HG03521 (cell line): Measurements from ENCODE around the gene CNDP2.

Source experiments
- ATAC-seq: cut with Tn5 transposase; IDR thresholded peaks from one replicate; pipeline ENCODE4 v1.9.1; 2021; ENCODE audit warnings: mild to moderate bottlenecking, moderate library complexity; ENCODE audit not compliant: unreplicated experiment

Gene CNDP2

DNA sequence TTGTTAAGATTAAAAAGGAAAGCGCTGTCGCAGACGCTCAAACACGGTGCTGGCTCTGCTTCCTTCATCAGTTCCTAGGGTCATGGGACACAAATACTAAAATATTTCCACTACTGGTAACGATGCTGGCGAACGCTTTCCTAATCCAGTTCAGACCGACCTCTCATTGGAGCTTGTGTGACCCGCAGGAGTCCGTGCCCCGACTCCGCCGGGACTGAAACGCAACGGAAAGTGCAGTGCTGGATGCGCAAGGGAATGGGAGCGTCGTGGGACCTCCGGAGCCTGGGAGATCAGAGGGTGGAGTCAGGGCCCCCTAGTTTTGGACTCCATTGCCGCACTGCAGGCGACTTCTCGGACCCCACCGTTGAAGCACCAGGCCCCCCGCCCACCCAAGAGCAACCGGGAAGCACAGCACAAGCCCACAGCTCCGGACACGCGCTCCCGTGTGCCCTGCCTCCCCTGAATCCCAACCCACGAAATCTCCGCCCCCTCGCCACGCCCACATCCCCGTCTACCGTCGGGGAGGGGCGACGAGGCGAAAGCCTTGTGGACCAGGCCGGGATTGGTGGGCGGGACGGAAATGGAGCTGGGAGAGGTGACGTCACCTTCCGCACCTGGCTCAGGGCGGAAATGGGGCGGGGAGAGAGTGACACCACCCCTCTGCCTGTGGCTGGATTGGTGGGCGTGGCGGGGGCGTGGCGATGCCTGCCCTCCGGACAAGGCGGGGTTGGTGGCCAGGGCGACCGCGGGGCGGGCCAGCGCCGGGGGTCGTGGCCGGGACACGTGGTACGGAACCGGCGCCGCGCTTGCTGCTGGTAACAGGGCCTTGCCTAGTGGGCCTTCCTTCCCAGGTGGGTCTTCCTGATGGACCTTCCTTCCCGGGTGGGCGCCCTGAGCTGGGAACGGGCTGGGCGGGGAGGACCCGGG is at the start of gene CNDP2:
CNDP2 (plus strand) TSS at position 783 of the 927 bp plus-strand sequence. CDS start 3,611 bp downstream, outside the sequence.
- ATAC-seq: peak; percentile 75

DNA sequence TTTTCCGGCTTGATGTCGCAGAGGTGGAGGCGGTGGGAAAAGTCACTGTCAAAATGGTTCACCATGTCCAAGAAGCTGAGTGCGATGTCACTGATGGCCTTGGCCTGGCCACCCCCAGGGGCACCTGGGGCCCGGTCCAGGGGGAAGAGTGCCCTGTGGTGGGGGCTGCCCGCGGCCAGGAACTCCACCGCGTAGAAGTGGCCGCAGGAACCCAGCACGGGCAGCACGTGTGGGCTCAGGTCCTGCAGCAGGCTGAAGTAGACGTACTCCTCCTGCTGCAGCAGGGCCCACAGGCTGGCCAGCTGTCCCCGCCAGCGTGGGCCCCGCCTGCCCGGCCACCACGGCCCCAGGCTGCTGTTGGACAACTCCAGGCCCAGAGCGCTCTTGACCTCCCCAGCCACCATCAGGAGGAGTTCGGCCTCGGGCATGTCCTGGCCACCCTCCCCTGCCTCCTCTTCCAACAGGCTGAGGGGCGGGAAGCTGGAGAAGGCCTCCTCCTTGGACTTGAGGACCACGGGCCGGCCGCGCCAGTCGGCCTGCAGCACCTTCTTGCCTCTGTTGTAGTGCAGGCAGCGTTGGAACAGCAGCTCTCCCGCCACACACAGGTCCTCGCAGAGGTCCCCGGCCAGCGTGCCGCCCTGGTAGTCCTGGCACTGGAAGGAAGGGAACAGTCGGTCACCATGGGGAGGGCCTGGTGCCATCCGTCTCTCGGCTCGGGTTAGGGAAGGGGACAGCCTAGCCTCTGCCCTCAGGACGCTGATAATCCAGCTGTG is 49.3 kb upstream of the CNDP2 start:
- ATAC-seq: no peak

DNA sequence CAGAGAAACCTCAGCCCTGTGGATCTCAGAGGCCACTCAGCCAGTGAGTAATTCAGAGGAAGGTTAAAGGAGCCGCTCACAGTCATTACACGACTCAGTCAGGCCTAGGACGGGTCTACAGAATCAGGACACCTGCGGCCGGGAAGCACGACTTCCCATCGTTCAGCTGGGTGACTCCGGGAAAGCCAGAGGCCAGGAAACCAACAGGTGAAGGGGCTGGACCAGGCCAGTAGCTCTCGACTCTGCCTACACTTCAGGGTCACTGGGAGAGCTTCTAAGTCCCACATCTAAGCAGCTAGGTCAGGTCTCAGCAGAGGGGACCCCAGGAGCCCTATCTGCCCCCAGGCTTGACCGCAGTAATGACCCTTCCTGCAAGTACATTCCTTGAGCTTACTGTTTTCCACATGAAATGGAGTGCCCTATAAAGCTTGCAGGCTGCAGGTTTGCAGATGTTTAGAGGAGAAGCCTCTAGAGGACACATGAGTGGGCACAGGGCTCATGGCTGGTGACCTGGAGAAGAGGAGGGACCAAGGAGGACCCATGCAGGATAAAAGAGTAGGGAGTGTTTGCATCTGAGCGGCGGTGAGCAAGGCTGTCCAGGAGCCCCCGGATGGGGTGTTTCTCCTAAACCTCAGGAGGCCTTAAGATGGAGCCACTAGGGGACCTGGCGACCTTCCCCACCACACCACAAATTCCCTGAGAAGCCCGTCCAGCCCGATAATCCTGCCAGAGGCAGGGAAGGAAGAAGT is 48.6 kb upstream of the CNDP2 start:
- no peak for ATAC-seq

DNA sequence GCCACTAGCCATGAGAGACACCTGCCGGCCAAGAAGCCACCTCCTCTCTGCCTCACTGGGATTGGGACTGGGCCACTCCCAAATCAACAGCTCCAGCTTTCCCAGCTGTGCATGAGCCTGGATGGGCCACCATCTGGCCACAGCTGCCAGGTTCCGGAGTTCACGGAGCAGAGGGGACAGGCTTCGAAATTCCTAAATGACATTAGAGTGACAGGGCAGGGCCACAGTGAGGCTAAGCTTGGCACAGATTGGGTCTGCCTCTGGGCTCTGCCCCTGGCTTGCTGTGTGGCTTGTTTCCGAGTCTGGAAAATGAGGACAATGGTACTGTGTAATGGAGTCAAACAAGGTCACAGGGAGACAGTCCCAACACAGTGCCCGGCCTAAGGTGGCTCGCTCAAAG is 45.5 kb upstream of the CNDP2 start:
- ATAC-seq: no peak

DNA sequence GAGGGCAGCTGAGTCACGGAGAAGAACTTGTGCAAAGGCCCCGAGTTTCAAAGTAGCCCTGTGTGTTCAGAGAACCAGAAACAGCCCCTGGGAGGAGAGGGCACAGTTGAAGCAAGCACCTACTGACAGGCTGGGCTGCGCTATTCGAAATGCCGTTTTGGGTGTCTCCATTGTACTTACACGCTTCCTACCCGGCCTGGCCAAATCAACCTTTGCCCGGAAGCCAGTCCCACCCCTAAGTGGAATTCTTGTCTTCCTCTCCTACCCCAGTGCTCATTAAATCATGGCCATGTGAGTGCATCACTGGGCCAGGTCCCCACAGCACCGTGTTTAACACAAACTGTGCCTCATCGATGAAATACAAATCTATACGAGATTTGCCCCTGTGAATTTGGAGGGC is 45.0 kb upstream of the CNDP2 start:
- no peak for ATAC-seq

DNA sequence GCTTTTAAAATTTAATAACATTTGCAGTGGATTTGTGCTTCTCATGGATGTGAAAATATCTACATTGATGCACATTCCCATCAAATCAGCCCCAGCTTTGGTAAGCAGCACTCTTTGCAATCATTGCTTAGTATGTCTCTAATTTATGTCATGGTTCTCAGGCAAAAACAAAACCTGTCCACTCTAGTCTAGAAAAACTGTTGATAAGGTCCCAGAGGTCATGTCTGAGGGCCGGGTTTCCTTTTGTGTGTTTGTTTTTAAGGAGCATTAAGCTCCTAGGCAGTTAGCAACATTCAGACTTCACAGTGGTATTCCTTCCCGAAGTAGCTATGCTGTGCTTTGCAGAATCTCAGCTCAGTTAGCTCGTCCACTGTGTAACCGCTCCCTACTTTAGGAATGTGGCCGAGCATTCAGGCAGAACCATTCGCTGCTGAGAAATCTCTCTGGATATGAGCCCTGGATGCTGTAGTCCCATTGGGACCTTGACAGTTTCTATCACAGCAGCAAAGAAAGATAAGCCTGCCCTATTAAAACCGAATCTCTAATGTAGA is 43.1 kb upstream of the CNDP2 start:
- no peak for ATAC-seq

DNA sequence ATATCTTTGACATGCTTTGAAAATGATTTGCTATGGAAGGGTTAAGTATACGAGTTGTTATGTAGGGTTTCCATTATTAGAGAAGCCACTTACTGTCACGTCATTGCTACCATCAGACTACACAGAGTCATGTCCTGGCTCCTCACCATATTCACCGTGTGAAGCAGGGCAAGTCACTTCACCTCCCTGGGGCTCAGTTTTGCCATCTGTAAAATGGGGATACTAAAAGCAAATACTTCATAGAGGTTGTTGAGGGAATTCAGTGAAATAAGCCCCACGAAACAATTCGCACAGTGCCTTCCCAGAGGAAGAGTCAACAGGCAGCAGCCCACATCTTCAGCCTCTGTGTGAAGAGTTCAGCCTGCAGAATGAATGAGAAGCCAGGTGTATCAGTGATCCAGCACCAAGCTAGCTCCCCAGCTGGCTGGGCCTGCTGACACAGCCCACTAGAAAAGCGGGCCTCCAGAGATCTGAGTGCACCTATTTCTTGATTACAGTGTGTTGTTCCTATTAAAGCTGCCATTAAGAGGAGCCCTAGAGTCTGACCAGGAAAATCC is 42.4 kb upstream of the CNDP2 start:
- ATAC-seq: no peak

DNA sequence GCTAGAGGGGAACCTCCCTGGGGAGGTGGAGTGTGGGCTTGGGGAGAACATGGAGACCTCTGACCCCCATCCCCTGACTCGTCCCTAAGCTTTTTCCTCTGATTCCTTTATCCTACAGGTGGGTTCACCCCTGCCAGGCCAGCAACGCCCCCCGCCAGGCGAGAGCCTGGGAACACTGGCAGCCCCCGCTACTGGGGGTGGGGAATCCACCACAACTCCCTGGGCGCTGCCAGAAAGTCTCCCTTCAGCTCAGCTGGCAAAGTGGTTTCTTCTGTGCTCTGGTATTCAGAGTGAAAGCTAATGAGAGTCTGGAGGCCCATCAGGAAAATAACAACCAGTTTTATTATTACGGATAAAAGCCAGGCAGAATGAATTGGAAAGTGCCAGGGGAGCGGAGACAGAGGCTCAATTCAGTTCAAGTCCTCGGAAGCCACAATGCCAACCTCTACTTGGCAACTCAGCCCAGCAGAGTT is 41.8 kb upstream of the CNDP2 start:
- no peak for ATAC-seq

DNA sequence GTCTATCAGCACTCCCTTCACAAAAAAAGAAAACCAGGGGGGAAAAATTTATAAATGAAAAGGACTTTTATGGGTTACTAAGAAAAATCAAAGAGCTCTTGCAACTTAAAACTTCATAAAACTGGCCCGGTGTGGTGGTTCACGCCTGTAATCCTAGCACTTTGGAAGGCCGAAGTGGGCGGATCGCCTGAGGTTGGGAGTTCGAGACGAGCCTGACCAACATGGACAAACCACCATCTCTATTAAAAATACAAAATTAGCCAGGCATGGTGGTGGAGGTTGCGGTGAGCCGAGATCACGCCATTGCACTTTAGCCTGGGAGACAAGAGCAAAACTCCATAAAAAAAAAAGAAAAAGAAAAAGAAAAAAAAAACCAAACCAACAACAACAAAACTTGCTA is 40.8 kb upstream of the CNDP2 start:
- no peak for ATAC-seq

DNA sequence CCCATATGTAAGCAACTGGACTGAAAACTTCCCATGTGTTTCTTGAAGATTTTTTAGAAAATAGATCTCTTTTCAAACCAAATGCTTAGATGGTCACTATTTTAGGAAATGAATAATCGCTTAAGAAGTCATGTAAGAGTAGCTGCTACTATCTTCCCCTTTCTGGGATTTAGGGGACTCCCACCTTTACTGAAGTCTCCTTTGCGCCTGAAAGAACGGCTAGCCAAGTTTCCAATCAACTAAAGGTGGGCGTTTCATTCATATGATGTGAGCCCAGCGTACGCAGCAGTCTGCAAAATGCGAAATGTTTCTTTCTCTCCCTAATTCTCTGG is 40.2 kb upstream of the CNDP2 start:
- no peak for ATAC-seq

DNA sequence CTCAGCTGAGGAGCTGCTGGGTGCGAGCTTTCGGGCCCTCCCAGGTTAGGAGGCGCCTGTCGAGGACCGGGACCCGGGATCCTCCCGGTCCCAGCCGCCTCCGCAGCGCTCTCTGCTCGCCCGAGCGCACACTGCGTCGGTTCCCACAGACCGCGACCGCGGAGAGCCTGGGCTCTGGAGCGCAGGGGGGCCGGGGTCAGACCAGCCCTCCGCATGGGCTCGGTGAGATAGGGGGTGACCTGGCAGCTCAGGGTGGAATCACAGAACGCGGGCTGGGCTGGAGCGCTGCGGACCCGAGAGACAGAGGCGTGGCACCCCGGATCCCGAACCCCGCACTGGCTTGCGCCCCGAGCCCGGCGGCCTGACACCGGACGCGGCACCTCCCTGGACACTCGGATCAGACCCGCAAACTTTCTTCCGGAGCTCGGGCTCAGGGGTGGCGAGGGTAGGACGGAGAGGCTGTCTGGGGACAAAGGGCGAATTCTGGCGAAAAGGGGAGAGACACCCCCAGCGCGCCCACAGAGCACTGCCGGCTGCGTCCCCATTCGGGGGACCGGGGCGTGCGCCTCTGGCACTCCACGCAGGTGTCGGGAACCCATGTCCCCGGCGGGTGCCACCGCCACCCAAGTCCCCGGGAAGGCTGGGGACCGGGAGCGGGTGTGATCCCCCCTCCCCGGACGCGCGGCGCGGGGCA is 39.7 kb upstream of the CNDP2 start:
- no peak for ATAC-seq

DNA sequence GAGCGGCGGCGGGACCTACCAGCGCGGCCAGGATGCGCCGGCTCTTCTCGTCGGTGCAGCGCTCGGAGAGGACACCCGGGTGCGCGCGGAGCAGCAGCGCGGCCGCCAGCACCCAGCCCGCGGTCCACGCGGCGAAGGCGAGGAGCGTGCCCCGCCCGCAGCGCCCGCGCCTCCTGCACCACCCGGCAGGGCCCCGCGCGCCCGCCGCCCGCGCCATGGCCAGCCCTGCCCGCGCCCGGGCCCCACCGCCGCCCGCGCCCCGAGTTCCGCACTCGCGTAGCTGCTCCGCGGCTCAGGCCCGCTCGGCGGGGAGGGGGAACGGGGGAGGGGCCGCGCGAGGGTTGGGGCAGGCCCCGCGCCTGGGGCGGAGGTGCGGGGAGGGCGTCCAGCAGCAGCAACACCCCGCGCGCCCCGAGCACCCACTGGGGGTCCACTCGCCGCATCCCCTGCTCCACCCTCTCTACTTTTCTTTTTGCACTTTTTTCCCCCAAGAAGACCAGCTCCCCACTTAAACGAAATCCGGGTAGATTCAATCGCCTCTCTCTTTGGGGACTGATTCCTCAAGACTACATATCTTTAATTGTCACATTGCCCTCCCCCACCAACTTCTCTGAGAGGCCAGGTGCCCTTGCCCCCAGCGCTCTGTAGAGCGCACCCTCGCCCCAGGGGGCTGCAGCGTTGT is 39.0 kb upstream of the CNDP2 start, which contains the start of gene DIPK1C:
DIPK1C (minus strand) TSS at position 266 of the 682 bp plus-strand sequence; CDS start at position 217, 49 bp downstream.
- ATAC-seq: no peak

DNA sequence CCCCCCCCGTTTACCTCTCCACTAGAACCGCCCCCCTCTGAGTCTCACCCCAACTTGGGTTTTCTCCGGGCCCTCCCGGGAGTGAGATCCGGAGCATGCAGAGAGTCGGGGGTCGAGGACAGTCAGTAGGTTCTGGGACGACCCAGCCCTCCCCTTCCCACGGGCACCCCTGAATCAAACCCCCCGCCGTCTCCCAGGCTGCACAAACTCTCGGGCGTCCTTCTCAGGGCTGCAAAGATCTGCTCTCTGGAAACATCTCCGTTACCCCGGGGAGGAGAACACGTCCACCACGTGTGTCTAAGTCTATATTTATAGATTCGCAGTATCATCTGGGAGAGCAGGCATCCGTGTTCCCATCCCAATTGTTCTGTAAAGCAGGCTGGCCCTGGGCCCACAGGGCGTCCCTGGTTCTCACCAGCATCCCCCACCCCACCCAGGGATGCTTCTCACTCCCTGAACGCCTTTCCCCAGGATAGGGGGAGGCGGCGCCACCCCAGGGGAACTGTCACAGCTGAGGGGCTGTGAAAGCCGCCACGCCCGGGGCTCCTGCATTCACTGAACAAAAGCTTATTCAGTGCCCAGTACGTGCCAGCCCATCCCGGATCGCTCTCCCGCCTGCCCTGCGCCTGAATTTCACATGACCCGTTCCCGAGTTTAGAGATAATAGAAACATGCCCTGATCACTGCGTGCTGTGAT is 38.3 kb upstream of the CNDP2 start:
- no peak for ATAC-seq

DNA sequence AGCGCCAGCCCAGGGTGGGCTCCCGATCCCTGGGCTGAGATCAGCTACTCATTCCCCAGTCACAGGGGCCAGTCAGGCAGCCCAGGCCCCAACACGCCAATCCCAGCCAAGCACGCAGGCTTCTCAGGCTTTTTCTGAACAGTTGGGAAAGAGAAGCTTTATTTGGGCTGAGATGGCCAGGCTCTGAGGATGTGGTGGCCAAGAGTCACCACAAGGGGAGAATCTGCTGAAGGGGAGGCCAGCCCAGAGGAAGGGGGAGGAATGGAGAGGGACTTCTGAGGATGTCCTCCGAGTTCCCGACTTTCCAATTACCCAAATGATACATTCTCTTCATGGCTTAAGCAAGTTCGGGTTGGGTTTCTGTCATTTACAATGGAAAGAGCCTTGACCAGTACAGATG is 36.3 kb upstream of the CNDP2 start:
- no peak for ATAC-seq

DNA sequence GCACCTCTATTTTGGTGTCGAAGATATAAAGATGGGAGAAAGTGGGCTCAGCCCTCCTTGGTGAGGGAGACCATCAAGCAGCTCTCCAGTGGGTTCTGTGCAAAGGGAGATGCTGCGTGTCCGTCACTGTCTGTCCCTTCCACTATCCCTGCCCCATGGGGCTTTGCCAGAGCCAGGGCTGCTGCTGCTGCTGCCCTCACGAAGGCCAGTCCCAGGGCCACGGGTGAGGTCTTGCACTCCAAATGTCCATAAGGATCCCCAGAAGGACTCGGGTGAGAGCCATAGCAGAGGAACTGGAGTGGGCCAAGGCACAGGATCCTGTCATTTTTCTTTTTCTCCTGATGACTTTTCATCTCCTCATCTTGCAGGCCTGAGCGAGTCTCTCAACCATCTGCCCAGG is 35.3 kb upstream of the CNDP2 start:
- ATAC-seq: no peak

DNA sequence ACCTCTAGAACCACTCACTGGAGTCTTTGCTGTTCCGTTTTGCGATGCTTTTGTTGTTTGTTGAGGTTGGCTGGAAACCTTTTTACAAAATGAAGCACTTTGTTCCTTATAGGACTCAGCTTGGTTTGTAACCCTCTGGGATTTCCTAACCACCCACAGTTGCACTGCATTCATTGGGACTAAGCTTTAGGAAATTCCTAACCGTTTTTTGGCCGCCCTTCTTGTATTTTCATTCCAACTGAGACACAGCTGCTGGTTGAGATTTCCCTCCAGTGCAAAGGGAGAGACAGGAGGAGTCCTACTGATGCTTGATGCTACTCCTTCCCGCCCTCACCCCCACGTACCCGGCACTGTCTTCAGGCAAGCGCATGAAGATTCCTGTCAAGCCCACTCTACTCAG is 32.9 kb upstream of the CNDP2 start:
- ATAC-seq: no peak

DNA sequence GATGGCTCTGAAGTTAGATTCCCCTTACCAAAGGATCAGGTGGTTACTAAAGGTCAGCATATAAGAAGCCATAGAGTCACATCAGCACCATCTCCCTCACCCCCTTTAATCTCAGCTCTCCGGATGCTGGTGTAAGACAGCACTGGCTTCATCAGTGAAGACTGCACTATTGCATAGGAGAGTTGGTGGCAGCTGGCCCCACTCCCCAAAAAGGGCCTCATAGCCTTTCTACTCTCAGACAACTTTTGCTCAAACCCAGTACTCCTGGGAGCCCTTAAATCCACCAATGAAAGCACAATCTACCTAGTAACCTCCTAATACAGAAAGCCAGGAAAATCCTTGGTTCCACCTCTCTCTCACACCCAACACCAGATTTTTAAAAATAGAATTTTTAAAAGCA is 32.2 kb upstream of the CNDP2 start:
- ATAC-seq: no peak

DNA sequence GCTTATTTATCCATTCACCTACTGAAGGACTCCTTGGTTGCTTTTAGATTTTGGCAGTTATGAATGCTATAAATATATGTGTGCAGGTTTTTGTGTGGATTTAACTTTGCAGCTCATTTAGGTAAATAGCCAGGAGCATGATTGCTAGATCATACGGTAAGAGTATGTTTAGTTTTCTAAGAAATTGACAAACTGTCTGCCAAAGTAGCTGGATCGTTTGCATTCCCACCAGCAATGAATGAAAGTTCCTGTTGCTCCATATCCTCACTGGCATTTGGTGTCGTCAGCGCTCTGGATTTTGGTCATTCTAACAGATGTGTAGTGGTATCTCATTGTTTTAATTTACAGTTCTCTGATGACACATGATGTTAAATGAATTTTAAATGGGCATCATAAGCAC is 30.4 kb upstream of the CNDP2 start:
- no peak for ATAC-seq

DNA sequence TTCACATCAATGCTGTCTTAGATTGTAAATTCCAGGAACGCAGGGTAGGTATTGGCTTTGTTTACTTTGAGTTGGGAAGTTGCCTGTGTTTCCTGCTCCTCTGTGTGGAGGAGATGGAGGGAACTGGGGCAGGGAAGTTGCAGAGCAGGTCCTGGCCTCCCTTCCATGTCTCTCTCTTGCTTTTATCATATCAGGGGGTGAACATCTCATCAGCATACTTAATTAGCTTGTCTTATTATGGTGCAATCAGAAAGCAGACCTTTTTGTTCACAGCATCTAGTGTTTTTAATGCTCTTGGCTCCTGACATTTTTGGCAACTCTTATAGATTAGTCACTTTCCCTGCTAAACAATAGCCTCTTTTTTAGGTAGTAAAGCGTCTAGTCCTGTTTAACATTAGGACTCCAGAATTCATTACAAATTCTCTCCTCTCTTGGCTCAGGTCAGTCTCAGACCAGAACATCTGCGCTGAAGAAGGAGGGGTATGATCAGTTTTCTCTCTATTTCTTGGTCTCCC is 27.6 kb upstream of the CNDP2 start:
- no peak for ATAC-seq
